Heart right ventricle (tissue), 16 donors: ENCODE results near the gene PDLIM1. TPM values are rescaled to one million over a fixed set of nuclear protein-coding genes. Genes with fewer than 3 reads are reported as not detected.

ENCODE experiments used
- ATAC-seq, 8 donors: fragments of 200-7000 bp; cut with Tn5 transposase; one replicate each; pipeline ENCODE4 v1.9.1; 2020; ENCODE audit warnings: mild to moderate bottlenecking in 8 of 8, moderate library complexity in 8 of 8, moderate number of reproducible peaks in 1 of 8
- DNase-seq, 2 donors: peaks; one replicate each; pipeline ENCODE4 v3.0.0-alpha.2; 2020
- H3K27ac ChIP-seq, 10 donors: fragments of 200-600 bp; sonication (generic) in 2 of 10; one replicate each; pipeline versions ENCODE4 v1.5.0 to v1.8.0; 2020 to 2022; ENCODE audit warnings: mild to moderate bottlenecking in 3 of 10
- H3K27me3 ChIP-seq, 7 donors: fragments of 200-600 bp; one replicate each; pipeline ENCODE4 v1.8.0; 2021 to 2022; ENCODE audit warnings: mild to moderate bottlenecking in 2 of 7
- H3K36me3 ChIP-seq, 9 donors: fragments of 200-600 bp; sonication (generic) in 1 of 9; one replicate each; pipeline versions ENCODE4 v1.5.0 to v1.8.0; 2020 to 2022; ENCODE audit warnings: mild to moderate bottlenecking in 2 of 9
- H3K4me1 ChIP-seq, 9 donors: fragments of 200-600 bp; sonication (generic) in 1 of 9; one replicate each; pipeline versions ENCODE4 v1.5.0 to v1.8.0; 2020 to 2022; ENCODE audit warnings: mild to moderate bottlenecking in 4 of 9
- H3K4me3 ChIP-seq, 10 donors: fragments of 200-600 bp; sonication (generic) in 2 of 10; one replicate each; pipeline versions ENCODE4 v1.5.0 to v1.8.0; 2020 to 2022; ENCODE audit warnings: mild to moderate bottlenecking in 7 of 10, moderate library complexity in 2 of 10
- H3K9me3 ChIP-seq, 11 donors: fragments of 200-600 bp in 10 of 11; sonication (generic) in 2 of 11; one replicate each; pipeline versions ENCODE4 v1.5.0 to v1.8.0; 2013 to 2022; ENCODE audit warnings: mild to moderate bottlenecking in 2 of 11, control low read depth in 1 of 11, moderate library complexity in 1 of 11
- CTCF ChIP-seq, 9 donors: fragments of 200-600 bp; sonication (generic) in 2 of 9; IDR thresholded peaks; one replicate each; pipeline versions ENCODE4 v1.5.0 to v1.8.0; 2021 to 2022; ENCODE audit warnings: antibody characterized with exemption in 9 of 9, mild to moderate bottlenecking in 5 of 9, moderate library complexity in 1 of 9
- WGBS, 2 donors: extraction: QIAGEN DNeasy Blood & Tissue Kit; methylation state at CpG; one replicate each; pipeline ENCODE4 v1.1.7; 2013; ENCODE audit warnings: inconsistent platforms in 1 of 2; 5-methylcytosine and 5-hydroxymethylcytosine counted together
- intact Hi-C, 10 donors: fragments of 100-400 bp; cut with DNase I; formaldehyde crosslinking; loops; one replicate each; pipeline versions ENCODE4 v1.11.1 to v1.14.2; 2022
- polyA plus RNA-seq, 2 donors: library from polyadenylated mRNA; stranded (reverse); fragments of 200-250 nt; gene quantifications; one replicate each; pipeline ENCODE4 v1.2.3, GENCODE V29; 2013
- total RNA-seq, 10 donors: library from RNA; stranded (reverse); fragmentation: NEBNext Ultra II Directional in 3 of 10; extraction: Animal tissue kit (Norgen Biotek cat#: 25700) in 3 of 10; gene quantifications; one replicate each; pipeline versions ENCODE4 v1.2.1 to v1.2.4, GENCODE V29; 2021 to 2023
- donor health status: Arrhythmogenic right ventricular cardiomyopathy.
- donor health status: ischemic (EF 13 %, LVEDD 7.1; RV severe dilation, severe dysfunction).
- donor health status: healthy with polysubstance abuse.
- donor health status: DM: no; HTN: yes; CAD: no.
- donor health status: DM: no; HTN: no; CAD: no.
- donor health status: ischemic (EF 25% LVEDD 6.9; RV normal size, moderate dysfunction).
- donor health status: ischemic (EF 25% LVEDD 5.7; RV mildly dilated, moderate dysfunction).
- donor health status: healthy.
- donor health status: DM: yes; HTN: yes; CAD: no.
- donor health status: Ischemic cardiomyopathy.
- donor health status: ischemic (EF 35%, LVEDD 5.7; RV mildly dilated, moderate dysfunction).
- donor health status: nonischemic (EF 11% LVEDD 7.7; RV severe dilation, severe dysfunction).
- donor health status: DM: yes; HTN: yes; CAD: no.
- donor health status: PGD.
- donor health status: ischemic (EF 29% LVEDD 5.4; RV normal size, mild dysfunction).
- donor health status: nonischemic (EF 23%, LVEDD 6.1; RV moderate dilation, normal function).

PDLIM1 gene
- total and polyA plus RNA-seq, 12 donors = 152 to 467 (median 322) TPM

GRCh38 chr10:95246582-95247051 lies 44.2 kb downstream of the PDLIM1 start:
- peak; percentile 60 to 87 for DNase-seq
- ATAC-seq = peak; percentile 30 to 71 (median 56)
- peaks cover 0 to 83% (median 26%) of the 10 kb centered on the region in 9 donors for H3K36me3 ChIP-seq
- 2 to 11% methylated on average over 1 of the region's 1 CpG for WGBS, 2 donors
- H3K4me3 ChIP-seq = no peak overlapping the region
- H3K4me1 ChIP-seq = peaks cover 10 to 63% (median 48%) of the 10 kb centered on the region in 9 donors
- peak overlapping the region in 9 of 10 donors; percentile 34 to 79 (median 57) for H3K27ac ChIP-seq
- TF ChIP-seq CTCF (IDR thresholded peaks at IDR 0.05) = peak; percentile 78 to 92 (median 88)
- no peaks in the 10 kb centered on the region for H3K9me3 ChIP-seq
- intact Hi-C loops = loop anchor here in 9 of 10 donors (1.0 to 10.0 kb wide), 11 partner anchors 41 to 358 kb away; partner anchors contain the start of gene PDLIM1 (in 4 of the 9)
- no peaks in the 10 kb centered on the region for H3K27me3 ChIP-seq

DNA sequence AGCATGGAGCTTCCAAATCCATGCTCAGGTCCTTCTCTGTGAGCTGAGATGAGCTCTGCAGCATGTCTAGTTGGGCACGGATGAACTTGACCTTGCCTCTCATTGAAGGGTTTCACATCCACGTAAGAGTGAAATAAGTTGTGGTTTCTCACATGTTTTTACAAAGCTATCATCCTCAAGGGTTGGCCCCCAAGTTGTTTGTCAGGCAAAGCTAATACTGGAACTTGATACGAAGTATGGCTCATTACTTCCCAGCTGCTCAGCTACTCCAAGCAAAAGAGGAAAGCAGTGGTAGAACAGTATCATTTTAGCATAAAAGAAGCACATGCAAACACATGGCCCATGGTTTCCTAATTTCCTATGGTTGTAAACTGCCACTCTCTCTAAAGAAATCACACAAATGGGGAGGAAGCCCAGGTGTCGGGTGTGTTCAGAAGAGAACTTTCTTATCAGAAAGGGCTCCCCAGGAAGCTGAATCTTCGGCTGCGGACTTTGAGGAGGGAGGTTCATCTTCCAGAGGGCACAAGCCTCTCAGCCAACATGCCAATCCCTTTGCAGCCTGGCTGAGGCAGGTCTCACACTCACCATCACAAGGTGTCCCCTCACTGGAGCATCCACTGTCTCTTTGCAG lies 45.3 kb downstream of the PDLIM1 start:
- no peak overlapping the region for H3K4me3 ChIP-seq
- H3K4me1 ChIP-seq = peaks cover 10 to 53% (median 40%) of the 10 kb centered on the region in 9 donors
- no peak for TF ChIP-seq CTCF (IDR thresholded peaks at IDR 0.05)
- no peaks in the 10 kb centered on the region for H3K9me3 ChIP-seq
- H3K36me3 ChIP-seq = peaks cover 0 to 85% (median 36%) of the 10 kb centered on the region in 9 donors
- ATAC-seq = no peak
- no peaks in the 10 kb centered on the region for H3K27me3 ChIP-seq
- intact Hi-C loops = loop anchor here in 9 of 10 donors (1.0 to 10.0 kb wide), 11 partner anchors 42 to 359 kb away; partner anchors contain the start of gene PDLIM1 (in 4 of the 9)
- H3K27ac ChIP-seq = peak overlapping the region in 1 of 10 donors; percentile 79
- DNase-seq = no peak
- WGBS, 2 donors = 72 to 78% methylated on average over 6 of the region's 6 CpGs

GRCh38 chr10:95244152-95244551 lies 46.7 kb downstream of the PDLIM1 start:
- no peak overlapping the region for H3K27ac ChIP-seq
- peaks cover 0 to 5% (median 0%) of the 10 kb centered on the region in 11 donors for H3K9me3 ChIP-seq
- peaks cover 10 to 39% (median 27%) of the 10 kb centered on the region in 9 donors for H3K4me1 ChIP-seq
- intact Hi-C loops = loop anchor here in 3 of 10 donors (10.0 kb wide), 1 partner anchor 361 kb away; no protein-coding TSS in a partner anchor
- no peaks in the 10 kb centered on the region for H3K27me3 ChIP-seq
- DNase-seq (no peak), ATAC-seq (no peak)
- no peak overlapping the region for H3K4me3 ChIP-seq
- peaks cover 0 to 99% (median 41%) of the 10 kb centered on the region in 9 donors for H3K36me3 ChIP-seq
- WGBS, 2 donors = 69 to 77% methylated on average over 2 of the region's 2 CpGs
- TF ChIP-seq CTCF (IDR thresholded peaks at IDR 0.05) = no peak

- Histone ChIP-seq H3K4me1 (peaks cover 10 to 31% (median 18%) of the 10 kb centered on the region in 9 donors), H3K4me3 (no peak overlapping the region), H3K27me3 (no peaks in the 10 kb centered on the region), H3K9me3 (peaks cover 0 to 5% (median 0%) of the 10 kb centered on the region in 11 donors), H3K36me3 (peaks cover 0 to 99% (median 48%) of the 10 kb centered on the region in 9 donors), H3K27ac (peak overlapping the region in 1 of 10 donors; percentile 0)
- intact Hi-C loops = loop anchor here in 3 of 10 donors (10.0 kb wide), 1 partner anchor 362 kb away; no protein-coding TSS in a partner anchor
- no peak for TF ChIP-seq CTCF (IDR thresholded peaks at IDR 0.05)
- 72 to 80% methylated on average over 3 of the region's 3 CpGs for WGBS, 2 donors
- no peak for ATAC-seq
- no peak for DNase-seq
These were observed 47.5 kb downstream of the PDLIM1 start for GRCh38 chr10:95243318-95243617.
